Liver (tissue), 9 donors: Measurements from ENCODE around the gene TACC2. TPM values are rescaled to one million over a fixed set of nuclear protein-coding genes. Genes with fewer than 3 reads are reported as not detected.
A peak's percentile ranks its signal among the peaks of the same experiment; 100 is the strongest.

Experiments used
- DNase-seq: peaks from one replicate; pipeline ENCODE4 v3.0.0-alpha.2; 2017; ENCODE audit warnings: low spot score
- H3K27ac ChIP-seq, 2 donors: one replicate each; pipeline ENCODE4 v1.7.0; 2013; ENCODE audit warnings: inconsistent platforms in 2 of 2, low read length in 2 of 2, control low read depth in 1 of 2, low read depth in 1 of 2, mild to moderate bottlenecking in 1 of 2
- H3K27me3 ChIP-seq, 4 donors: one replicate each; pipeline versions ENCODE4 v1.6.1 to v1.7.0; 2013; ENCODE audit warnings: low read length in 3 of 4, inconsistent platforms in 1 of 4, mild to moderate bottlenecking in 1 of 4, moderate library complexity in 1 of 4; ENCODE audit not compliant: control insufficient read depth in 4 of 4, insufficient read depth in 4 of 4
- H3K36me3 ChIP-seq, 4 donors: one replicate each; pipeline versions ENCODE4 v1.6.1 to v1.7.0; 2013; ENCODE audit warnings: low read length in 3 of 4, mild to moderate bottlenecking in 3 of 4, low read depth in 1 of 4, moderate library complexity in 1 of 4; ENCODE audit not compliant: control insufficient read depth in 4 of 4, insufficient read depth in 3 of 4
- H3K4me1 ChIP-seq, 4 donors: one replicate each; pipeline versions ENCODE4 v1.6.1 to v1.7.0; 2013; ENCODE audit warnings: low read length in 3 of 4, mild to moderate bottlenecking in 3 of 4, moderate library complexity in 1 of 4; ENCODE audit not compliant: control insufficient read depth in 4 of 4, insufficient read depth in 4 of 4
- H3K4me3 ChIP-seq, 3 donors: one replicate each; pipeline versions ENCODE4 v1.6.1 to v1.7.0; 2013; ENCODE audit warnings: low read length in 3 of 3, control low read depth in 1 of 3, low read depth in 1 of 3, mild to moderate bottlenecking in 1 of 3
- H3K9ac ChIP-seq, 2 donors: one replicate each; pipeline ENCODE4 v1.7.0; 2013; ENCODE audit warnings: low read length in 2 of 2, mild to moderate bottlenecking in 2 of 2, moderate library complexity in 2 of 2, control low read depth in 1 of 2, low read depth in 1 of 2
- H3K9me3 ChIP-seq, 4 donors: one replicate each; pipeline versions ENCODE4 v1.6.1 to v1.7.0; 2013; ENCODE audit warnings: low read length in 3 of 4; ENCODE audit not compliant: control insufficient read depth in 4 of 4
- FOXA2 ChIP-seq: IDR thresholded peaks from 2 replicates; pipeline ENCODE4 v1.6.1; 2016; ENCODE audit warnings: antibody characterized with exemption
- GABPA ChIP-seq, 2 donors: IDR thresholded peaks in 1 of 2; conservative IDR thresholded peaks in 1 of 2; 2 replicates each; pipeline ENCODE4 v1.6.1; 2016; ENCODE audit warnings: antibody characterized with exemption in 2 of 2, mild to moderate bottlenecking in 1 of 2, moderate library complexity in 1 of 2
- HNF4A ChIP-seq, 2 donors: conservative IDR thresholded peaks; 2 replicates each; pipeline ENCODE4 v1.6.1; 2016; ENCODE audit warnings: antibody characterized with exemption in 2 of 2, mild to moderate bottlenecking in 2 of 2
- HNF4G ChIP-seq: IDR thresholded peaks from 2 replicates; pipeline ENCODE4 v1.6.1; 2016; ENCODE audit warnings: antibody characterized with exemption
- JUND ChIP-seq, 2 donors: IDR thresholded peaks; 2 replicates each; pipeline ENCODE4 v1.6.1; 2016; ENCODE audit warnings: antibody characterized with exemption in 2 of 2
- RAD21 ChIP-seq, 2 donors: IDR thresholded peaks; 2 replicates each; pipeline ENCODE4 v1.6.1; 2016; ENCODE audit warnings: antibody characterized with exemption in 2 of 2, mild to moderate bottlenecking in 2 of 2
- RXRA ChIP-seq, 2 donors: IDR thresholded peaks; 2 replicates each; pipeline ENCODE4 v1.6.1; 2017 to 2018; ENCODE audit warnings: antibody characterized with exemption in 2 of 2, mild to moderate bottlenecking in 1 of 2
- SP1 ChIP-seq: IDR thresholded peaks from 2 replicates; pipeline ENCODE4 v1.6.1; 2018; ENCODE audit warnings: antibody characterized with exemption, mild to moderate bottlenecking
- TAF1 ChIP-seq: conservative IDR thresholded peaks from 2 replicates; pipeline ENCODE4 v1.6.1; 2016; ENCODE audit warnings: antibody characterized with exemption, mild to moderate bottlenecking
- WGBS: extraction: QIAGEN DNeasy Blood & Tissue Kit; methylation state at CpG from one replicate; pipeline ENCODE4 v1.1.7; 2013; 5-methylcytosine and 5-hydroxymethylcytosine counted together
- polyA plus RNA-seq, 2 donors: library from polyadenylated mRNA; stranded (reverse) in 1 of 2; unstranded in 1 of 2; fragments of 200-250 nt in 1 of 2; fragments of >200 nt in 1 of 2; fragmentation: Nextera tagmentation in 1 of 2; extraction: Ambion mirVana in 1 of 2; gene quantifications; one replicate each; pipeline versions ENCODE4 v1.2.1 to v1.2.3, GENCODE V29; 2013 to 2015
- total RNA-seq, 2 donors: library from RNA; depleted of rRNA; stranded (reverse); fragments of >200 nt; gene quantifications; one replicate each; pipeline ENCODE4 v1.2.3, GENCODE V29; 2014
- TF ChIP-seq, protein P1 (sequence below): fragments of 150-350 bp; IDR thresholded peaks from 2 replicates; pipeline ENCODE4 v1.5.1; 2017; ENCODE audit warnings: improper control_type of control experiment, low read depth, low read length; ENCODE audit not compliant: missing input control
- TF ChIP-seq, protein P2 (sequence below): IDR thresholded peaks from 2 replicates; pipeline ENCODE4 v1.6.1; 2016; ENCODE audit warnings: antibody characterized with exemption
- TF ChIP-seq, protein P3 (sequence below): IDR thresholded peaks from 2 replicates; pipeline ENCODE4 v1.6.1; 2016; ENCODE audit warnings: antibody characterized with exemption
- TF ChIP-seq, protein P4 (sequence below): IDR thresholded peaks from 2 replicates; pipeline ENCODE4 v1.6.1; 2016; ENCODE audit warnings: antibody characterized with exemption, mild to moderate bottlenecking
- donor health status: healthy.
- donor health status: healthy.
- donor health status: healthy.
- donor health status: healthy.
- donor health status: healthy.

Gene TACC2
- total and polyA plus RNA-seq, 4 donors, result 1.5 to 9.1 (median 7.8) TPM

DNA sequence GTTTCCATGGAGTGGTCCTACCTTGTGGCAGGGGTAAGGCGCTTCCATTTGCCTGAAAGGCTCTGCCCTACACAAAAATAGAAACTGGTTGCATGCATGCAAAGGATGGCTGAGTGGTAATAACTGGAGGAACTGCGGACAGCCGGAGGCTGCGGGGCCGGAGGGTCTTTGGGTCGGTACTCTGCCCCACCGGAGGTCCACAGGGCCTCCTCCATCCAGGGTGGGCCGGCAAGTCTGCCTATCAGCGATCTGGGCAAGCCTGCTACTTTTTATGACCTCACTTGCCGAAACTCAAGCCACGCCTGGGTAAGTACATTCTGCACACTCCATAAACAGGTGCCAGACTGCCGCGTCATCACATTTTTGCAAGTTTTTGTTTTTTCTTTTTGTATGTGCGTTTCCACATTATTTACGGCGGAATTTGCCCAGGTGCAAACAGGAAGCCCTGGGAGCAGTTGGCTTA is 30.0 kb downstream of the TACC2 start:
- Histone ChIP-seq H3K4me1 (peaks cover 0 to 8% (median 6%) of the 10 kb centered on the region in 4 donors), H3K36me3 (no peaks in the 10 kb centered on the region), H3K27me3 (no peaks in the 10 kb centered on the region), H3K9ac (peak overlapping the region in 1 of 2 donors; percentile 67), H3K9me3 (no peaks in the 10 kb centered on the region), H3K27ac (peak overlapping the region; percentile 52 to 86), H3K4me3 (peak overlapping the region in 2 of 3 donors; percentile 19 to 53)
- peak in 1 of 2 donors; percentile 40 for TF ChIP-seq HNF4A (conservative IDR thresholded peaks at IDR 0.05)
- TF ChIP-seq, protein P1, sequence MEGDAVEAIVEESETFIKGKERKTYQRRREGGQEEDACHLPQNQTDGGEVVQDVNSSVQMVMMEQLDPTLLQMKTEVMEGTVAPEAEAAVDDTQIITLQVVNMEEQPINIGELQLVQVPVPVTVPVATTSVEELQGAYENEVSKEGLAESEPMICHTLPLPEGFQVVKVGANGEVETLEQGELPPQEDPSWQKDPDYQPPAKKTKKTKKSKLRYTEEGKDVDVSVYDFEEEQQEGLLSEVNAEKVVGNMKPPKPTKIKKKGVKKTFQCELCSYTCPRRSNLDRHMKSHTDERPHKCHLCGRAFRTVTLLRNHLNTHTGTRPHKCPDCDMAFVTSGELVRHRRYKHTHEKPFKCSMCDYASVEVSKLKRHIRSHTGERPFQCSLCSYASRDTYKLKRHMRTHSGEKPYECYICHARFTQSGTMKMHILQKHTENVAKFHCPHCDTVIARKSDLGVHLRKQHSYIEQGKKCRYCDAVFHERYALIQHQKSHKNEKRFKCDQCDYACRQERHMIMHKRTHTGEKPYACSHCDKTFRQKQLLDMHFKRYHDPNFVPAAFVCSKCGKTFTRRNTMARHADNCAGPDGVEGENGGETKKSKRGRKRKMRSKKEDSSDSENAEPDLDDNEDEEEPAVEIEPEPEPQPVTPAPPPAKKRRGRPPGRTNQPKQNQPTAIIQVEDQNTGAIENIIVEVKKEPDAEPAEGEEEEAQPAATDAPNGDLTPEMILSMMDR, result no peak
- TF ChIP-seq, protein P2, sequence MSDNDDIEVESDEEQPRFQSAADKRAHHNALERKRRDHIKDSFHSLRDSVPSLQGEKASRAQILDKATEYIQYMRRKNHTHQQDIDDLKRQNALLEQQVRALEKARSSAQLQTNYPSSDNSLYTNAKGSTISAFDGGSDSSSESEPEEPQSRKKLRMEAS, result no peak
- TF ChIP-seq, protein P3, sequence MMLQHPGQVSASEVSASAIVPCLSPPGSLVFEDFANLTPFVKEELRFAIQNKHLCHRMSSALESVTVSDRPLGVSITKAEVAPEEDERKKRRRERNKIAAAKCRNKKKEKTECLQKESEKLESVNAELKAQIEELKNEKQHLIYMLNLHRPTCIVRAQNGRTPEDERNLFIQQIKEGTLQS, result no peak
- DNase-seq, result no peak
- WGBS, result 65% methylated on average over 16 of the region's 16 CpGs

DNA sequence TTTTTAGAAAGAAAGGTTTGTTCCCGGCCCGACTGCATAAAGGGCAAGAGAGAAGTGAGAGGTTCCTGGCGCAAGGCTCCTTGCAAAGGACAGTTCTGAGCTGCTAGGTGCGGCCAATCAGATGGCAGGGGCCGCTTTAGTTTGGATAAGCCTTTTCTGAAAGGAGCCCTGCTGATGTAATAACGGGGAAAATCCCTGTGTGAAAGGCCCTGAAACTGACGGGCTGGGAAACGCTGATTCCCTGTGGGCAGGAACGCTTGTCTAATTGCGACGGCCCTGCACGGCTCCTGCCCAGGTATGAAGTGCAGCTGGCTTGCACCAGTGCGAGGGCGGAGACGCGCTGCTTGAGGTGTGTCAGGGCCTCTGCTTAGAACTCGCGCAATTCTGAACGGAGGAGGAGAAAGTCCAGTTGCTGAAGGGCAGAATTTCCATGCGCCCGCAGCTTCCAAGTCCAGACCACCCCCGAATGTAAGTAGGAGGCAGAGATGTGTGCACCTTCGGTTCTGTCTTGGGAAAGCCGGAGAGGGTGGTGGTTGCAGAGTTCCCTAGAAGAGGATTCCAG is 30.5 kb downstream of the TACC2 start:
- H3K4me3 ChIP-seq, result peak overlapping the region in 2 of 3 donors; percentile 19 to 53
- TF ChIP-seq, protein P3, result peak; percentile 61
- TF ChIP-seq FOXA2, result no peak
- TF ChIP-seq TAF1, result peak; percentile 40
- TF ChIP-seq HNF4G, result no peak
- peak in 1 of 2 donors; percentile 14 for TF ChIP-seq RXRA (IDR thresholded peaks at IDR 0.05)
- TF ChIP-seq HNF4A (conservative IDR thresholded peaks at IDR 0.05), result peak; percentile 39 to 40
- peak; percentile 44 for TF ChIP-seq SP1
- peak in 1 of 2 donors; percentile 17 for TF ChIP-seq JUND (IDR thresholded peaks at IDR 0.05)
- TF ChIP-seq, protein P4, sequence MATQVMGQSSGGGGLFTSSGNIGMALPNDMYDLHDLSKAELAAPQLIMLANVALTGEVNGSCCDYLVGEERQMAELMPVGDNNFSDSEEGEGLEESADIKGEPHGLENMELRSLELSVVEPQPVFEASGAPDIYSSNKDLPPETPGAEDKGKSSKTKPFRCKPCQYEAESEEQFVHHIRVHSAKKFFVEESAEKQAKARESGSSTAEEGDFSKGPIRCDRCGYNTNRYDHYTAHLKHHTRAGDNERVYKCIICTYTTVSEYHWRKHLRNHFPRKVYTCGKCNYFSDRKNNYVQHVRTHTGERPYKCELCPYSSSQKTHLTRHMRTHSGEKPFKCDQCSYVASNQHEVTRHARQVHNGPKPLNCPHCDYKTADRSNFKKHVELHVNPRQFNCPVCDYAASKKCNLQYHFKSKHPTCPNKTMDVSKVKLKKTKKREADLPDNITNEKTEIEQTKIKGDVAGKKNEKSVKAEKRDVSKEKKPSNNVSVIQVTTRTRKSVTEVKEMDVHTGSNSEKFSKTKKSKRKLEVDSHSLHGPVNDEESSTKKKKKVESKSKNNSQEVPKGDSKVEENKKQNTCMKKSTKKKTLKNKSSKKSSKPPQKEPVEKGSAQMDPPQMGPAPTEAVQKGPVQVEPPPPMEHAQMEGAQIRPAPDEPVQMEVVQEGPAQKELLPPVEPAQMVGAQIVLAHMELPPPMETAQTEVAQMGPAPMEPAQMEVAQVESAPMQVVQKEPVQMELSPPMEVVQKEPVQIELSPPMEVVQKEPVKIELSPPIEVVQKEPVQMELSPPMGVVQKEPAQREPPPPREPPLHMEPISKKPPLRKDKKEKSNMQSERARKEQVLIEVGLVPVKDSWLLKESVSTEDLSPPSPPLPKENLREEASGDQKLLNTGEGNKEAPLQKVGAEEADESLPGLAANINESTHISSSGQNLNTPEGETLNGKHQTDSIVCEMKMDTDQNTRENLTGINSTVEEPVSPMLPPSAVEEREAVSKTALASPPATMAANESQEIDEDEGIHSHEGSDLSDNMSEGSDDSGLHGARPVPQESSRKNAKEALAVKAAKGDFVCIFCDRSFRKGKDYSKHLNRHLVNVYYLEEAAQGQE, result no peak
- TF ChIP-seq GABPA (IDR thresholded peaks at IDR 0.05 in 1 of 2, conservative IDR thresholded peaks at IDR 0.05 in 1 of 2), result no peak
- TF ChIP-seq RAD21 (IDR thresholded peaks at IDR 0.05), result peak in 1 of 2 donors; percentile 43
- H3K9ac ChIP-seq, result peak overlapping the region in 1 of 2 donors; percentile 67
- DNase-seq, result no peak
- H3K4me1 ChIP-seq, result peaks cover 0 to 7% (median 6%) of the 10 kb centered on the region in 4 donors
- H3K27me3 ChIP-seq, result no peaks in the 10 kb centered on the region
- H3K27ac ChIP-seq, result peak overlapping the region; percentile 52 to 86
- WGBS, result 41% methylated on average over 24 of the region's 24 CpGs
- H3K36me3 ChIP-seq, result no peaks in the 10 kb centered on the region
- H3K9me3 ChIP-seq, result no peaks in the 10 kb centered on the region
